Inflammatory macrophage treated with lipopolysaccharide for 1 hour (primary cell): ENCODE results near the gene GPR160.
"Not testable (repeated sequence)": the region's sequence is repeated elsewhere in the genome, so short reads cannot be mapped to it uniquely, and the experiment has no call there.

Source experiments
- DNase-seq, 2 donors: peaks; one replicate each; pipeline ENCODE4 v3.0.0-alpha.2; 2020 to 2022

Gene GPR160, protein sequence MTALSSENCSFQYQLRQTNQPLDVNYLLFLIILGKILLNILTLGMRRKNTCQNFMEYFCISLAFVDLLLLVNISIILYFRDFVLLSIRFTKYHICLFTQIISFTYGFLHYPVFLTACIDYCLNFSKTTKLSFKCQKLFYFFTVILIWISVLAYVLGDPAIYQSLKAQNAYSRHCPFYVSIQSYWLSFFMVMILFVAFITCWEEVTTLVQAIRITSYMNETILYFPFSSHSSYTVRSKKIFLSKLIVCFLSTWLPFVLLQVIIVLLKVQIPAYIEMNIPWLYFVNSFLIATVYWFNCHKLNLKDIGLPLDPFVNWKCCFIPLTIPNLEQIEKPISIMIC

DNA sequence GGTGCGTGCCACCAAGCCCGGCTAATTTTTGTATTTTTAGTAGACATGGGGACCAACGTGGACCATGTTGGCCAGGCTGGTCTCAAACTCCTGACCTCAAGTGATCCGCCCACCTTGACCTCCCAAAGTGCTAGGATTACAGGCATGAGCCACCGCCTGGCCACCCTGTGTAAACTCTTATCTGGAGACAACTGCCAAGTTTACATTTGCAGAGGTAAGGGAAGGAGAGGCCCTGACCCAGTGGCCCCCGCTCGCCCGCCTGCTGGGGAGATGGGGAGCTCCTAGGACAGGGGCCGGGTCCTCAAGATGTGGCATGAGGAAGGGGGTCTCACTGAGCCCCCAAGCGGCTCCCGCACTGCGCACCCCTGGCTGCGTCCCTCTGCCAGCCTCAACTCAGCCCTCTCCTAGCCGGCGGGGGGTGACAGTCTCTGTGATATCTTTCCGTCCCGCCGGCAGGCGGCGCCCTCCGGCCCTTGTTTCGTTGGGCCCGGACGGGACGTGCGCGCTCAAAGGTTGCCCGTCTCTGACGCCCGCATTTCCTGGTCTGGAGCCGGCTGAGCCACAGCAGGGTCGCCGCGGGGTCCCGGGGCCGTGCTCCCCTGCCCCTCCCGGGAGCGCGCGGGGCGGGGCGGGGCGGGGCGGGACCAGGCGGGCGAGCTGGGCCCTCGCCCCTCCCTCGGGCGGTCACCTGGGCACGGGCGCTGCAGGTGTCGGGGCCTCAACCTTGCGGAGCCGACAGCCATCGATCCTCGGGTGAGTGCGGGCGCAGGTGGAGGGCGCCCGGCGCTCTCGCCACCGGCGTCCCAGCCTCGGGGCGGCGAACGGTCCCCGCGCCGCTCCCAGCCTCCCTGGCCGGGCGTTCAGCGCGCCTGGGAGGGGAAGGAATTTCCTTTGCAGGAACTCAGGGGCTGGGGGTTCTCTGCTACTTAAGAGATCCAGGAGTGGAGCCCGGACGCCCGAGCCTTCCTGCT lies at the start of gene GPR160:
Gene GPR160, plus strand, starts transcription at position 533 of the 971 bp plus-strand sequence. CDS start 45,978 bp downstream, outside the sequence.
- peak; percentile 67 to 88 for DNase-seq

DNA sequence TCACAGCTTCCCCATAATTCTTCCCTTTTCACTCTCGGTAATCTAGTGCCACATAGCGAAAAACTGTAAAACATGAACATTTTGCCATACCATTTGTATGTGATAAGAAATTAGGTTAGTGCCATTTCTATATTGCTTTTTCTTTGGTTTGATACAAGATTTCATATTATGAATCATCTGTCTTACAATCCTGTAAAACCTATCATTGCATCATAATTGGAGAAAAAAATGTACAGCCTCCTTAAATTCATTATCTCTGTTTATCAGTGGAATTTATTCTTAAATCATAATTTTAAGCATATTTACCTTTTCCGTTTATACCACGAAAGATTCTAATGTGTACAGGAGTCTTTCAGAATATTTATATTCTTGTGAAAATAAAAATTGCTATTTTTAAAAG lies 47.4 kb upstream of the GPR160 start:
- peak in 1 of 2 donors; percentile 23 for DNase-seq

DNA sequence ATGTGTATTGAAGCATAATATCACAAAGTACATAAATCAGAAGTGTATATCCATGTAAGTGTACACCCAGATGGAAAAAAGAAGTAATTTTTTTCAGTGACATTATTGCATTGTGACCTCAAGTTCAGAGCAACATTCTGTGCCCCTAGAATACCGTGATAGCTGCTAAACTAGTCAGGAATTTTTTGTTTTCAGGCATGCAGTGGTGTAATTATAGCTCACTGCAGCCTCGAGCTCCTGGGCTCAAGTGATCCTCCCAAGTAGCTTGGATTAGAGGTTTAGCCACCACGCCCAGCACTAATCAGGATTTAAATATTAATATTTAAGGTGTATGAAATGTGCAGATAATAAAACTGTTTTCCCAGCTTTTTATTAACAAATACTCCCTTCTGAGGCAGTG lies 45.6 kb upstream of the GPR160 start:
- DNase-seq, result no peak

DNA sequence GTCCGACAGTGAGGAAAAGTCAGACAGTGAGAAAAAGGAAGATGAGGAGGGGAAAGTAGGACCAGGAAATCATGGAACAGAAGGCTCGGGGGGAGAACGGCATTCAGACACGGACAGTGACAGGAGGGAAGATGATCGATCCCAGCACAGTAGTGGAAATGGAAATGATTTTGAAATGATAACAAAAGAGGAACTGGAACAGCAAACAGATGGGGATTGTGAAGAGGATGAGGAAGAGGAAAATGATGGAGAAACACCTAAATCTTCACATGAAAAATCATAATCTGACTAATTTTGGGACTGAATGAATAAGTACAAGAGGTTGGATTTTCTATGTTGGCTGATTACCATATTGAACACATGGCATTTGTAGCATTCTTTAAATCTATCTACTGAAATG lies 45.0 kb upstream of the GPR160 start:
- no peak for DNase-seq

DNA sequence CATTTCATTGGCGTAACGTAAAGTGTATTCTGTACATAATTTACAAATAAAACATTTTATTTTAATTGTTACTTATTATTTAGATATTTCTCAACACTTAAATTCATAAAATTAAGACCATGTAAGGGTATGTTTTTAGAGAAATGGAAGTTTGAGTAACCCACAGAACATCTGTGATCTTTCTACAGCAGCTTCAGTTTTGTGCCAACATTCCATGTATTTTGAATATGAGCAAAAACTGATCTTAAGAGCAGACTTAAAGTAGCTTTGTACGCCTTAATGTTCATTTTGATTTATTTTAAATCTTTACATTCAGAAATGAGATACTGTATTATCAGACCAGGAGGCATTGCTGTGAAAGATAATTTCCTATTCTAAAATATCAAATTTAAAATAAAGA lies 44.0 kb upstream of the GPR160 start:
- no peak for DNase-seq

DNA sequence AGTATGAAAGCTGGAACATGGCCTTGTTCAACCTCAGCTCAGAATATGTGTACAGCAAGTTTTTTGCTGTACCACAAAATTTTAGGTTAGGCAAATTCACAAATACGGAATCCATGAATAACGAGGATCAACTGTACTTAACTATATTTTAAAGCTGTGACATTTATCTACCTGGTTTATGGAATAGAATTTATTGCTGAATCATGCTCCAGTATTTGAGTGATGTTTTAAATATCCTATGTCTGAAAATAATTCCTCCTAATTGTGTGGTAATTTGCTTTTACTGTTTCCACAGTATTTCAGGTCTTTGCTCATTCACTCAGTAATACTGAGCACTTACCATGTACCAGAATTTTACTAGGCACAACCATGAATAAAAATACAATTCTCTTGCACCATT lies 41.7 kb upstream of the GPR160 start:
- DNase-seq, result no peak

DNA sequence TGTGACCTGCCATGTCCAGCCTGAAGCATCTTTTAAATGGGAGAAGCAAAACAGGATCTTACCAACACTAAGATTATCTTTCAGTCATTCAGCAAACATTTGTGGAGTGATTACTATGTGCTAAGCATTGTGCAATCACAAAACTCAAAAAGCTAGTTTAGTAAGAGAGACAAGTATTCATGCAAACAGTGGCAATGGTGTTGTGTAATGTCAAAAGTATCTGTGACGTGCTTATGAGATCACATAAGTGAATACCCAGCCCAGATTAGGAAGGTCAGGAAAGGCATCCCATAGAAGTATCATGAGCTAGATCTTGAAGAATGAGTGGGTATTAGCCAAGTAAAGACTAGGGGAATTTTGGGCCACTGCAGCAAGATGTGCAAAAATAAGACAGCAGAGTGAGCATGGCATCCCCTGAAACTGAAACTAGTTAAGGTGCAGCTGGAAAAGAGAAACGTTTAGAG lies 39.1 kb upstream of the GPR160 start:
- peak; percentile 24 to 47 for DNase-seq

DNA sequence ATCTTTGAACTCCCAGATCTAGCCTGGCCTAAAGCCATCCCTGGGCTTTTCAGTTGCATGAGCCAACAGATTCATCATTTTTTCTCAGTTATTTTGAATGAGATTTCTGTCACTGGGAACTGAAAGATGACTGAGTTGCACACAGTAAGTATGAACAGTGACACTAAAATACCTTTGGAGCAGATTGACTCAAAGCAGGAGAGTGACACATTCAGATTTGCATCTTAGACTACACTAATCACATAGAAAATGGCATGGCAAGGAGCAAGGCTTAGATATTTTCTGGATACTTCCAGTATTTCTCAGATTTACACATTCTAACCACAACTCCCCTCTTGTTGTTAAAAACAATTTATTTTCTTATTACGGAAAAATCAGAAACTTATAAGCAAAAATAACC lies 38.4 kb upstream of the GPR160 start:
- no peak for DNase-seq

DNA sequence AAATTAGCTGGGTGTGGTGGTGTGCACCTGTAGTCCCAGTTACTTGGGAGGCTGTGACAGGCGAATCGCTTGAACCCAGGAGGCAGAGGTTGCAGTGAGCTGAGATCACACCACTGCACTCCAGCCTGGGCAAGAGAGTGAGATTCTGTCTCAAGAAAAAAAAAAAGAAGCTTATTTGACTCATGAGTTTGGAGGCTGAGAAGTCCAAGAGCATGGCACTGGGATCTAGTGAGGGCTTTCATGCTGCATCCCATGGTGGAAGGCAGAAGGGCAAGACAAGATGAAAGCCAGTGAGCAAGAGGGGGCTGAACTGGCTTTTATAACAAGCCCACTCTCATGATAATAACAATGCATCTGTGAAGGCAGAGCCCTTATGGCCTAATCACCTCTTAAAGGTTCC lies 37.7 kb upstream of the GPR160 start:
- DNase-seq, result no peak

DNA sequence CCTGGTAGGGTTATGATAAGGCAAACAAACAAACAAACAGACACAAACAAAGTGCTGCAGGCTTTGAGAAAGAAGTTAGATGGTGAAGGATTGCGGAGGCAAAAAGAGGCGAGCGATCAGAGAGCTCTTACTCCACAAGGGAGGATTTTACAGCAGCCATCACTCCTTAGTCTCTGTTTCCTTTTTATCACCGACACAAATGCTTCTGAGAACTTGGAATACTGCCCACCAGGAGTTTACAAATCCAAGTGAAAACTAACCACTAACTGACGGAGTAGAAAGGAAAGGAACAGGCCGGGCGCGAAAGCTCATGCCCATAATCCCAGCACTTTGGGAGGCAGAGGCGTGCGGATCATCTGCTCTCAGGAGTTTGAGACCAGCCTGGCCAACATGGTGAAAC lies 35.6 kb upstream of the GPR160 start:
- no peak for DNase-seq

DNA sequence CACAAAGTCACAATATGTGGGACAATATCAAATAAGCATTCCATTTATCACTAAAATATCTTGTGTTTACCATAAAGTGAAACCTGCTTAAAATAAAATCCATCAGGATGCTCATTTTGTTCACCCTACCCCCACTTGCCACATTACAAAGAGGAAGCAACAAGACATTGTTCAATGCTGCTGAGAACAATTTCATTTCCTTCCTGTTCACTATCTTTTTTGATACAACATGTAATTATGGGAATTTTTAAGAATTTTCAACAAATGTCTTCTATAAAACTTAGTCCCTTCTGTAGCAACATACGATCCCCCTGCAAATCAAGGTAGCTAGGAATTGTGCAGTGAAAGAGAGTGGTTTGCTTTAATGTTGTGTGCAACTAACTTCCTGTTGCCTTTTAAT lies 34.9 kb upstream of the GPR160 start:
- DNase-seq, result peak; percentile 33 to 51

DNA sequence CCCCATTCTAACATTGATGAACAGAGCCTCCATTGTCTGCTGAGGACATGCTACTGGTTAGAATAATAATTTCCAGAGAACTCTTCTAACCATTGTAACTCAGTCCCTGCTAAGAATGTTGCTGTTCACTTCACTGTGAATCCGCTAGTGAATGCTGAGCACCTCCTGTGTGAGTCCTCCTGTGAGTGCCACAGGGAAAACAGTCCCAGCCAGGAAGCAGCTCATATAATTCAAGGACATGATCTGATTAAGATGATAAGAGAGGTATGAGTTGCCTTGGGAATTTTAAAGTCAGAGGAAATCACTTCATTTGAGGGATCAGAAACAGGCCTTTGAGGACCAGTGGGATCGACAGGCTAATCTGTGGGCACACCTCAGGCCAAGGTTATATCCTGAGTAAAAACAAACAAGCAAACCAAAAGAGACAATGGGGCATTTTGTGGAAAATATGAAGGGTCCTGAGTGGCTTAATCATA lies 33.9 kb upstream of the GPR160 start:
- DNase-seq, result no peak

DNA sequence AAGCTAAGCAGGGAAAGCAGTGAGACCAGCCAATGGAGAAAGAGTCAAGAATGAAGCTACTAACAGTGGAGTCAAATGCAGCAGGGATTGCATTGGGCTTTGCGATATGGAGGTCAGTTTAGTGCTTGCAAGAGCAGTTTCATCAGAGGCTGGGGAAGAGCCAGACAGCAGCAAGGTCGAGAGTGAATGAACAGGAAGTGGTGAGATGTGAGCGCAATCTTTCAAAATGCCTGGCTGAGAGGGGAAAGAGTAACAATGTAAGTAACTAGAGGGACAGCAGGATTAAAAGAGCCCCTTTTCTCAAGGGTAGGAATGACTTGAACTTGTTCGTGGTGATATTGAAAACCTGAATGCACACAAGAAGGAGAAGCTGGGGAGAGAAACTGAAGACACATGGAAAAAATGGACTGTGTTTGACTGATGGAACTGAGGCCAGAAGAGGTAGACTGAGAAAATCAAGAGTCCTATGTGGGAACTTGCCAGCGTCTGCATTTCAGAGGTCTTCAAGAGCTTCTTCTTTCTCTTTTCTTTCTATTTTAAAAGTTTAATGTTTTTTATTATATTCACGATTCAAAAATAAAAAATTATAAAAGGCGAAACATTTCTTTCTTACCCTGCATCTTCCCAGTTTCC lies 30.6 kb upstream of the GPR160 start:
- DNase-seq, result peak; percentile 68 to 71

DNA sequence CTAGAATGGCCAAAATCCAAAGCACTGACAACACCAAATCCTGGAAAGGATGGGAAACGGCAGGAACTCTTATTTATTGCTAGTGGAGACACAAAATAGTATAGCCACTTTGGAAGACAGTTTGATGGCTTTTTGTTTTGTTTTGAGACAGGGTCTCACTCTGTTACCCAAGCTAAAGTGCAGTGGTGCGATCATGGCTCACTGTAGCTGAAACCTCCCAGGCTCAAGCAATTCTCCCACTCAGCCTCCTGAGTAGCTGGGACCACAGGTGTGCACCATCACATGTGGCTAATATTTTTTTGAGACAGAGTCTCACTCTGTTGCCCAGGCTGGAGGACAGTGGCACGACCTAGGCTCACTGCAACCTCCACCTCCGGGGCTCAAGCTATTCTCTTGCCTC lies 27.3 kb upstream of the GPR160 start:
- DNase-seq, result no peak

DNA sequence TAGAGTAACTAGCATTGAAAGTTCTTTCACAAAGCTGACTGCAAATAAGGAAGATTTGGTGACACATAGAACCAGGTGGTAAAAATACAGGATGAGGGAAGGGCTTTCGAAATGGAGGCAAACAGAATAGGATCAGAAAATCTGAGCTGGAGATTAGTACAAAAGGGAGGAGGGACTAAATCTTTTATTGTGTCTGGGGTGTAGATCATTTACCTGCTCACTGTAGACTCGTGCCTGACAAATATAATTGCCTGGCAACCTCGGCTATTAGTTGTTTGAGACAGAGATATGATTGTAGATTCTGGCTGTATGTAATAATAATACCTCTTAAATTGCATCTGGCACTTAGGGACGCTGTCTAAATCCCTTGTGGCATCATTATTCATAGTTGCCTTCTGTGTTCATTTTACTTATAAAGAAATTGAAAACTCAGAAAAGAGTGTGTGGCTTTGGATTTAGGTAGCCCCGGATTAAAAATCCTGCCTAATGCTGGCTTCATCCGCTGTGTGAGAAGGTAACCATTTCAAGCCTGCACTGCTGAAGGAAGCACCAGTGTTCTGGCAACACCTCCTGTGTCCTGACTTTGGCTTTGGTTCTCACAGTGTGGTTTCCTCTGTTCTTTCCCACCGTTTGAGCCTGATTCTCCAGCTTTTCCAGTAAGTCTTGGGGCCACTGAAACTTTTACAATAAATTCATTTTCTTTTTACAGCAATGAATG lies 25.0 kb upstream of the GPR160 start:
- DNase-seq, result no peak

DNA sequence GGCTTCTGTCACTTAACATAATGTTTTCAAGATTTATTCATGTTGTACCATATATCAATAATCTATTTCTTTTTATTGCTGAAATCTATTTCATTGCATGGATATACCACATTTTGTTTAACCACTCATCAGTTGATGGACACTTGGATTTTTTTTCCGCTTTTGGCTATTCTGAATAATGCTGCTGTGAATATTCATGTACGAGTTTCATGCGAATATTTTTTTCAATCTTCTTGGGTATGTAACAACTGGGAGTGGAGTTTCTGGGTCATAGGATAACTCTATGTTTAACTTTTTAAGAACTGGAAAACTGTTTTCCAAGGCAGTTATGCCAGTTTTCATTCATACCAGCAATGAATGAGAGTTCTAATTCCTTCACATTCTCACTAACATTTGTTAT lies 21.7 kb upstream of the GPR160 start:
- DNase-seq, result no peak

DNA sequence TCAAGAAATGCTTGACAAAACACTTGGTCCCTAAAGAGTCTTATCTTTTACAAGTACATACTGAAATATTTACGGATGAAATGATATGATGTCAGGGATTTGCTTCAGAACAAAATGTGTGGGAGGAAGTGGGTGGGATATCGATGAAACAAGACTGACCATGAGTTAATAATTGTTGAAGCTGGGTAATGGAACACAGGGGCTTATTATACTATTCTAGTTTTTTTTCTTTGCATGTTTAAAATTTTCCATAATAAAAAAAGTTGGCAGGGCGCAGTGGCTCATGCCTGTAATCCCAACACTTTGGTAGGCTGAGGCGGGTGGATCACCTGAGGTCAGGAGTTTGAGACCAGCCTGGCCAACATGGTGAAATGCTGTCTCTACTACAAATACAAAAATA lies 18.5 kb upstream of the GPR160 start:
- not testable (repeated sequence) for DNase-seq

DNA sequence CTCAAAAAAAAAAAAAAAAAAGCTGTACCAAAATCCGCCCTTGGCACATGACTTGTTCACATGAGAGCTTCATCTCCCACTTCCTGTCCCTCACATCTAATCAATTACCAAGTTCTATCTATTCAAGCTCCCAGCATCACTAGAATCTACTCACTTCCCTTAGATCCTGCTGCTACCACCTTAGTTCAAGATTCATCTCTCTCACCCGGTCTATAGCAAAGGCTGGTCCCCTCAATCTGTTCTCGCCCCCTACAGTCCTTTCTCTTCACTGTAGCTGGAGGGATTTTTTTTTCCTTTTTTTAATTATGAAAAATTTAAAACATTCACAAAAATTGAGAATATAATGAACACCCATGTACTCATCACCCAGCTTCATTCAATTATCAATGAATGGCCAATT lies 16.7 kb upstream of the GPR160 start:
- no peak for DNase-seq

DNA sequence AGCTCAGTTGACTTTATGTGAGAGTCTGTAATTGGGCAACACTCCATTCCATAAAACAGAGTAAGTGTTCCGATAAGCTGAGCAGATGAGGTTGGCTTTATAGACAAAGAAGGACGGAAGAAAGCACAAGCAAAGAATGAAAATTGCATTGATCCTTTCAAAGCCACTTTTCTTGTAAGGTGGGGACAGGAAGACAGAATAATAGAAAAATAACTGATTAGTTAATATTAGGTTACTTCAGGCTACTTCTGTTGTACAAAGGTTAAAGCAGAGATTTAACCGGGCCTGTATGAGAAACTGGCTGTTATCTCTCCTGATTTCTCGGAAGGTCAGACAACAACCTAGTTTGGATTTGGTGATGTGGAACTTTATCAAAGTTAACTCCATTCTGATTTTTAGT lies 15.5 kb upstream of the GPR160 start:
- no peak for DNase-seq

DNA sequence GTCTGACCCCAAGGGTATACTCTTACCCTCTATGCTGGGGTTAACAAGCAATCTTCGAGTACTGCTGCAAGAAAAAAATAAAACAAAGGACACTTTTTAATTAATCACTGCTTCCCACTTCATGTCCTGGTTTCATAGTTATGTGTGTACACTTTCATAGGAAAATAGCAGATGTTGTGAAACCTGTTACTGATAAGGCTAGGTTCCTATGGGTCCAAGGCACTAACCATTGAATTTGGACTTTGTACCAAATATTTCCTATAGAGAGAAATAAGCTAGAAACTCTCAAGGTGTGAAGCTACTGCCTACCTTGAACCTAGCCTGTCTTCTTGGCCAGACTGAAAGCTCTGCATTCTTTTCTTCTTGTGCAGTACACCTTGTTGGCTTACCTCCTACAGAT lies 14.6 kb upstream of the GPR160 start:
- no peak for DNase-seq

DNA sequence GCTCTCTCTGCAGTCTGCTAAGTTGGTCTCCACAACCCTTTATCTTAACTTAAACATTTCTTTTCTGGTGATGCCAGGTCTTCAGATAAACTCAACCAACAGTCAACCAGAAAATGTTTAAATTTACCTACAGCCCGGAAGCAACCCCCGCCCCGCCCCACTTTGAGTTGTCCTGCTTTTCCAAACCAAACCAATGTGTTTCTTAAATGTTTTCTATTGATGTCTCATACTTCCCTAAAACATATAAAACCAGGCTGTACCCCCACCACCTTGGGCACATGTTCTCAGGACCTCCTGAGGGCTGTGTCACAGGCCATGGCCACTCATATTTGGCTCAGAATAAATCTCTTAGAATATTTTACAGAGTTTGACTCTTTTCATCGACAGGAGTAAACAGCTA lies 13.2 kb upstream of the GPR160 start:
- no peak for DNase-seq

DNA sequence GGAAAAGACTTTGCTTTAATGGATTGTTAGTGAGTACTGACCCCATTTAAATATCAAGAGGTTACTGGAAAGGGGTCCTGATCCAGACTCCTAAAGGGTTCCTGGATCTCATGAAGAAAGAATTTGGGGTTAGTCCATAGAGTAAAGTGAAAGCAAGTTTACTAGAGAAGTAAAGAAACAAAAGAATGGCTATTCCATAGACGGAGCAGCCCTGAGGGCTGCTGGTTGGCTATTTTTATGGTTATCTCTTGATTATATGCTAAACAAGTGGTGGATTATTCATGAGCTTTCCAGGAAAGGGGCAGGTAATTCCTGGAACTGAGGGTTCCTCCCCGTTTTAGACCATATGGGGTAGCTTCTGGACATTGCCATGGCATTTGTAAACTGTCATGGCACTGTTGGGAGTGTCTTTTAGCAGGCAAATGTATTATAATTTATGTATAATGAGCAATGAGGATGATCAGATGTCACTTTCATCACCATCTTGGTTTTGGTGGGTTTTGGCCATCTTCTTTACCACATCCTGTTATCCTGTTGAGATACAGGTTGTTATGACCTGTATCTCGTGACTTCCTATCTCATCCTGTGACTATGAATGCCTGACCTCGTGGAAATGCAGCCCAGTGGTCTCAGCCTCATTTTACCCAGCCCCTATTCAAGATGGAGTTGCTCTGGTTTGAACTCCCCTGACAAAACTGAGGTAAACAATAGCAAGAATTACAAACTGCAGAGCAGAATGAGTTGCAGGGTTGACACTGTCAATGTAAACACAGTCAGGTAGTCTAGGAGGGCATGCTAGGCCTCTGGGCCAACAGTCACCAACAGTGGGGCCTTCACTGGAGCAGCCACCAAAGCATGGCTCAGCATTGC lies 10.3 kb upstream of the GPR160 start:
- no peak for DNase-seq
